Gastroesophageal sphincter (tissue), 4 donors: Measurements from ENCODE around the gene CDKN3. TPM values are rescaled to one million over a fixed set of nuclear protein-coding genes. Genes with fewer than 3 reads are reported as not detected.

Experiments
- ATAC-seq: fragments of 150-250 bp; one replicate; pipeline ENCODE4 v1.9.1; 2016; ENCODE audit warnings: mild to moderate bottlenecking, moderate library complexity
- H3K27ac ChIP-seq, 4 donors: fragments of 200-600 bp; sonication (generic) in 3 of 4; 1 replicate in 3 of 4; 2 replicates in 1 of 4; pipeline ENCODE4 v1.5.1; 2016 to 2019
- H3K27me3 ChIP-seq: fragments of 200-600 bp; sonication (generic); one replicate; pipeline ENCODE4 v1.5.1; 2019
- H3K36me3 ChIP-seq, 2 donors: fragments of 200-600 bp; sonication (generic); one replicate each; pipeline ENCODE4 v1.5.1; 2019; ENCODE audit warnings: control low read depth in 1 of 2
- H3K4me1 ChIP-seq, 3 donors: fragments of 200-600 bp; sonication (generic); 1 replicate in 2 of 3; 2 replicates in 1 of 3; pipeline ENCODE4 v1.5.1; 2016 to 2019; ENCODE audit warnings: control low read depth in 2 of 3
- H3K4me3 ChIP-seq, 2 donors: fragments of 200-600 bp; sonication (generic); one replicate each; pipeline ENCODE4 v1.5.1; 2019; ENCODE audit warnings: mild to moderate bottlenecking in 1 of 2, moderate library complexity in 1 of 2
- H3K9me3 ChIP-seq, 3 donors: fragments of 200-600 bp; sonication (generic); one replicate each; pipeline ENCODE4 v1.5.1; 2017 to 2019; ENCODE audit warnings: control low read depth in 2 of 3
- CTCF ChIP-seq, 4 experiments: fragments of 200-600 bp in 2 of 4; fragments of 450-650 bp in 2 of 4; sonication (generic) in 1 of 4; IDR thresholded peaks; one replicate each; pipeline ENCODE4 v1.5.1; 2017 to 2019; ENCODE audit warnings: antibody characterized with exemption in 4 of 4, mild to moderate bottlenecking in 2 of 4, moderate library complexity in 2 of 4
- EP300 ChIP-seq: sonication (generic); formaldehyde crosslinking; IDR thresholded peaks from one replicate; pipeline ENCODE4 v1.6.1; 2017; ENCODE audit warnings: antibody characterized with exemption, mild to moderate bottlenecking
- POLR2A ChIP-seq, 2 donors: fragments of 450-650 bp; IDR thresholded peaks; one replicate each; pipeline ENCODE4 v1.6.1; 2017; ENCODE audit warnings: antibody characterized with exemption in 2 of 2, mild to moderate bottlenecking in 2 of 2, moderate library complexity in 1 of 2
- POLR2AphosphoS5 ChIP-seq: sonication (generic); formaldehyde crosslinking; IDR thresholded peaks from one replicate; pipeline ENCODE4 v1.6.1; 2017; ENCODE audit warnings: antibody characterized with exemption
- WGBS, 2 donors: methylation state at CpG; one replicate each; pipeline ENCODE4 v1.1.5; 2018; ENCODE audit warnings: low coverage in 1 of 2; 5-methylcytosine and 5-hydroxymethylcytosine counted together
- total RNA-seq, 4 donors: library from RNA; depleted of rRNA; stranded (reverse); fragments of >200 nt; gene quantifications; one replicate each; pipeline ENCODE4 v1.1.0, GENCODE V29; 2016

Gene CDKN3
- total RNA-seq, 4 donors from 2014 or later = 2.0 to 3.1 (median 3.0) TPM; not detected in 1

- Histone ChIP-seq H3K4me1 (peaks cover 6 to 43% (median 14%) of the 10 kb centered on the region in 3 donors), H3K9me3 (no peaks in the 10 kb centered on the region), H3K27ac (no peak overlapping the region), H3K36me3 (no peaks in the 10 kb centered on the region), H3K4me3 (no peak overlapping the region), H3K27me3 (no peaks in the 10 kb centered on the region)
- WGBS, 2 donors = 88 to 95% methylated on average over 12 to 14 of the region's 18 CpGs
- TF ChIP-seq EP300 = no peak
- no peak for TF ChIP-seq POLR2A (IDR thresholded peaks at IDR 0.05)
- TF ChIP-seq CTCF (IDR thresholded peaks at IDR 0.05) = no peak
- no peak for TF ChIP-seq POLR2AphosphoS5
- no peak for ATAC-seq
Measured at GRCh38 chr14:54443981-54444380, 47.2 kb downstream of the CDKN3 start.

- Histone ChIP-seq H3K27ac (no peak overlapping the region), H3K4me3 (no peak overlapping the region), H3K27me3 (no peaks in the 10 kb centered on the region), H3K9me3 (no peaks in the 10 kb centered on the region), H3K36me3 (no peaks in the 10 kb centered on the region), H3K4me1 (peaks cover 6 to 36% (median 12%) of the 10 kb centered on the region in 3 donors)
- WGBS, 2 donors = 76 to 84% methylated on average over 7 of the region's 7 CpGs
- TF ChIP-seq CTCF (IDR thresholded peaks at IDR 0.05) = no peak
- no peak for TF ChIP-seq POLR2AphosphoS5
- TF ChIP-seq EP300 = no peak
- TF ChIP-seq POLR2A (IDR thresholded peaks at IDR 0.05) = no peak
- no peak for ATAC-seq
Measured at GRCh38 chr14:54444681-54445080, 47.9 kb downstream of the CDKN3 start.

GRCh38 chr14:54446161-54446693 lies 49.4 kb downstream of the CDKN3 start:
- H3K36me3 ChIP-seq = no peaks in the 10 kb centered on the region
- H3K4me3 ChIP-seq = no peak overlapping the region
- peak overlapping the region in 2 of 4 donors; percentile 18 to 45 for H3K27ac ChIP-seq
- no peaks in the 10 kb centered on the region for H3K9me3 ChIP-seq
- WGBS, 2 donors = 12 to 50% methylated on average over 3 of the region's 5 CpGs
- no peak for ATAC-seq
- TF ChIP-seq EP300 (no peak), POLR2AphosphoS5 (no peak), CTCF (IDR thresholded peaks at IDR 0.05) (no peak), POLR2A (IDR thresholded peaks at IDR 0.05) (no peak)
- H3K27me3 ChIP-seq = no peaks in the 10 kb centered on the region
- H3K4me1 ChIP-seq = peaks cover 0 to 28% (median 6%) of the 10 kb centered on the region in 3 donors

- TF ChIP-seq POLR2A (IDR thresholded peaks at IDR 0.05) (no peak), POLR2AphosphoS5 (no peak), EP300 (no peak), CTCF (IDR thresholded peaks at IDR 0.05) (no peak)
- Histone ChIP-seq H3K4me3 (no peak overlapping the region), H3K27me3 (no peaks in the 10 kb centered on the region), H3K36me3 (no peaks in the 10 kb centered on the region), H3K4me1 (peaks cover 0 to 20% (median 6%) of the 10 kb centered on the region in 3 donors), H3K27ac (no peak overlapping the region), H3K9me3 (no peaks in the 10 kb centered on the region)
- WGBS, 2 donors = 73 to 91% methylated on average over 2 to 7 of the region's 8 CpGs
- ATAC-seq = peak; percentile 34
Measured at GRCh38 chr14:54447231-54447692, 50.5 kb downstream of the CDKN3 start.

GRCh38 chr14:54450535-54450934 lies 53.7 kb downstream of the CDKN3 start:
- 61 to 63% methylated on average over 3 of the region's 3 CpGs for WGBS, 2 donors
- H3K4me3 ChIP-seq = no peak overlapping the region
- TF ChIP-seq POLR2AphosphoS5 (no peak), CTCF (IDR thresholded peaks at IDR 0.05) (no peak), POLR2A (IDR thresholded peaks at IDR 0.05) (no peak), EP300 (no peak)
- H3K27me3 ChIP-seq = no peaks in the 10 kb centered on the region
- ATAC-seq = no peak
- H3K4me1 ChIP-seq = peaks cover 0 to 12% (median 6%) of the 10 kb centered on the region in 3 donors
- H3K9me3 ChIP-seq = no peaks in the 10 kb centered on the region
- H3K27ac ChIP-seq = no peak overlapping the region
- H3K36me3 ChIP-seq = no peaks in the 10 kb centered on the region
